OCI-LY7 (cell line): ENCODE measurements around the gene CAPN14. TPM values are rescaled to one million over a fixed set of nuclear protein-coding genes. Genes with fewer than 3 reads are reported as not detected.

Source experiments
- BruUV-seq: library from RNA; stranded (reverse); fragments of 400-500 nt; replicated peaks from 2 replicates; lab custom pipeline; 2021; lab: Mats Ljungman, UMichigan
- CTCF ChIA-PET: fragments of 300-600 bp; sonication (Branson Sonifier 250); formaldehyde crosslinking; loops from one replicate; lab custom pipeline; 2022; ENCODE audit warnings: antibody characterized with exemption; ENCODE audit not compliant: unreplicated experiment; lab: Charles Lee
- POLR2A ChIA-PET: fragments of 300-600 bp; sonication (Branson Sonifier 250); formaldehyde crosslinking; loops from one replicate; lab custom pipeline; 2022; ENCODE audit warnings: antibody characterized with exemption; lab: Charles Lee
- DNase-seq: peaks from one replicate; pipeline ENCODE4 v3.0.0-alpha.2; 2015; ENCODE audit warnings: low spot score
- H2AFZ ChIP-seq: fragments of 200-600 bp; sonication (generic), shearing (Covaris generic); 2 replicates; pipeline ENCODE4 v1.6.1; 2014; ENCODE audit warnings: mild to moderate bottlenecking, antibody characterized with exemption, low read length, moderate library complexity
- H3K27ac ChIP-seq: fragments of 200-600 bp; sonication (generic); 2 replicates; pipeline ENCODE4 v1.5.1; 2014; ENCODE audit warnings: mixed run types, low read depth, mild to moderate bottlenecking, moderate library complexity, low read length, inconsistent platforms; ENCODE audit not compliant: poor library complexity, severe bottlenecking
- H3K36me3 ChIP-seq: fragments of 200-600 bp; sonication (generic); 2 replicates; pipeline ENCODE4 v1.6.1; 2014; ENCODE audit warnings: mild to moderate bottlenecking, antibody characterized with exemption, low read length, moderate library complexity, mixed read lengths; ENCODE audit not compliant: insufficient read depth
- H3K4me1 ChIP-seq: fragments of 200-600 bp; sonication (generic); 2 replicates; pipeline ENCODE4 v1.5.1; 2014; ENCODE audit warnings: mild to moderate bottlenecking, low read length; ENCODE audit not compliant: insufficient read depth, poor library complexity, severe bottlenecking
- H3K4me2 ChIP-seq: fragments of 200-600 bp; sonication (generic); 2 replicates; pipeline ENCODE4 v1.6.1; 2014; ENCODE audit warnings: mild to moderate bottlenecking, low read length
- H3K4me3 ChIP-seq: fragments of 200-600 bp; sonication (generic); 2 replicates; pipeline ENCODE4 v1.5.1; 2014; ENCODE audit warnings: mild to moderate bottlenecking, low read depth, low read length; ENCODE audit not compliant: poor library complexity, severe bottlenecking
- H3K79me2 ChIP-seq: fragments of 200-600 bp; sonication (generic); 2 replicates; pipeline ENCODE4 v1.6.1; 2016; ENCODE audit warnings: low read depth, mild to moderate bottlenecking, low read length, moderate library complexity, mixed read lengths; ENCODE audit not compliant: insufficient read depth
- H3K9me2 ChIP-seq: fragments of 200-600 bp; sonication (generic); 2 replicates; pipeline ENCODE4 v1.6.1; 2016; ENCODE audit warnings: mild to moderate bottlenecking, low read length, mixed read lengths; ENCODE audit not compliant: insufficient read depth
- H3K9me3 ChIP-seq: fragments of 200-600 bp; sonication (generic); 2 replicates; pipeline ENCODE4 v1.6.1; 2014; ENCODE audit warnings: mild to moderate bottlenecking, mixed run types, low read length, mixed read lengths
- H4K20me1 ChIP-seq: fragments of 200-600 bp; sonication (generic); 2 replicates; pipeline ENCODE4 v1.6.1; 2014; ENCODE audit warnings: mild to moderate bottlenecking, antibody characterized with exemption, low read length, moderate library complexity, mixed read lengths; ENCODE audit not compliant: insufficient read depth
- EZH2phosphoT487 ChIP-seq: fragments of 200-600 bp; sonication (generic); IDR thresholded peaks from 2 replicates; pipeline ENCODE4 v1.6.1; 2018; ENCODE audit warnings: low read depth, borderline replicate concordance, mild to moderate bottlenecking, mixed run types, antibody characterized with exemption, low read length, moderate library complexity, mixed read lengths
- intact Hi-C: fragments of 100-400 bp; cut with micrococcal nuclease; formaldehyde crosslinking; loops from one replicate; pipeline ENCODE4 v1.10.0; 2022; ENCODE audit not compliant: unreplicated experiment
- total RNA-seq, 2 experiments: library from RNA; depleted of rRNA in 1 of 2; stranded (reverse); fragments of >200 nt in 1 of 2; shearing (Covaris generic) in 1 of 2; gene quantifications; 2 replicates each; pipeline ENCODE4 v1.2.3, GENCODE V29; 2014 to 2022
- TF ChIP-seq, protein P1 (sequence below): fragments of 200-600 bp; sonication (generic); conservative IDR thresholded peaks from 2 replicates; pipeline ENCODE4 v1.5.1; 2014; ENCODE audit warnings: mild to moderate bottlenecking, antibody characterized with exemption, low read length, moderate library complexity, mixed read lengths

CAPN14 gene
- total RNA-seq, 2 experiments from 2014 or later, result 1.4 to 4.0 TPM

DNA sequence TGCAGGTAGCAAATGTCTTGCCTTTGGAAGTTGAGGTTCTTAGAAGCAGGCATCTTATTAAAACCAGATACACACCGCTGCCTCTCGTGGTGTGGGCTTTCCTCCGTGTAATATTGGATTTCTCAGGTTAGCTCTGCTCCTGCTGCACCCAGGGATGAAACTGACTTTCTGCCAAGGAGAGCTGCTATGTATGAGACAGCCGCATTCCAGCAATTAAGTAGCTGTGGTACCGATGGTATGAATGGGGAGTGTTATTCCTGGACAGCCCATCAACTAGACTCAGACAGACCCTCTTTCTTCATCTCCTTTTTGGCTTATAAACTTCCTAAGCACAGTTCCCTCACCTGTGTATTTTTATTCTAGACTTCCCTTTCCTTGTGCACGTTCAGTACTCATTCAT is 9.8 kb upstream of the CAPN14 start:
- Histone ChIP-seq H3K9me2 (no peaks in the 10 kb centered on the region), H3K4me1 (peaks cover 45% of the 10 kb centered on the region), H3K36me3 (no peaks in the 10 kb centered on the region), H4K20me1 (no peaks in the 10 kb centered on the region), H3K27ac (no peak overlapping the region), H2AFZ (no peak overlapping the region; the same call in 1 of the 2 replicates), H3K4me2 (no peak overlapping the region), H3K4me3 (no peak overlapping the region), H3K79me2 (no peaks in the 10 kb centered on the region), H3K9me3 (no peaks in the 10 kb centered on the region)
- CTCF ChIA-PET, result interaction anchor here (1.7 kb wide), 1 partner anchor 28 kb away, joined by 3 read pairs; no protein-coding TSS in a partner anchor
- BruUV-seq, result no TSS peak
- intact Hi-C loops, result no loop called here
- DNase-seq, result no peak
- no peak for TF ChIP-seq EZH2phosphoT487
- TF ChIP-seq, protein P1, sequence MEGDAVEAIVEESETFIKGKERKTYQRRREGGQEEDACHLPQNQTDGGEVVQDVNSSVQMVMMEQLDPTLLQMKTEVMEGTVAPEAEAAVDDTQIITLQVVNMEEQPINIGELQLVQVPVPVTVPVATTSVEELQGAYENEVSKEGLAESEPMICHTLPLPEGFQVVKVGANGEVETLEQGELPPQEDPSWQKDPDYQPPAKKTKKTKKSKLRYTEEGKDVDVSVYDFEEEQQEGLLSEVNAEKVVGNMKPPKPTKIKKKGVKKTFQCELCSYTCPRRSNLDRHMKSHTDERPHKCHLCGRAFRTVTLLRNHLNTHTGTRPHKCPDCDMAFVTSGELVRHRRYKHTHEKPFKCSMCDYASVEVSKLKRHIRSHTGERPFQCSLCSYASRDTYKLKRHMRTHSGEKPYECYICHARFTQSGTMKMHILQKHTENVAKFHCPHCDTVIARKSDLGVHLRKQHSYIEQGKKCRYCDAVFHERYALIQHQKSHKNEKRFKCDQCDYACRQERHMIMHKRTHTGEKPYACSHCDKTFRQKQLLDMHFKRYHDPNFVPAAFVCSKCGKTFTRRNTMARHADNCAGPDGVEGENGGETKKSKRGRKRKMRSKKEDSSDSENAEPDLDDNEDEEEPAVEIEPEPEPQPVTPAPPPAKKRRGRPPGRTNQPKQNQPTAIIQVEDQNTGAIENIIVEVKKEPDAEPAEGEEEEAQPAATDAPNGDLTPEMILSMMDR, result no peak
- POLR2A ChIA-PET, result interaction anchor here (1.3 kb wide), 1 partner anchor 29 kb away, joined by 6 read pairs; no protein-coding TSS in a partner anchor

DNA sequence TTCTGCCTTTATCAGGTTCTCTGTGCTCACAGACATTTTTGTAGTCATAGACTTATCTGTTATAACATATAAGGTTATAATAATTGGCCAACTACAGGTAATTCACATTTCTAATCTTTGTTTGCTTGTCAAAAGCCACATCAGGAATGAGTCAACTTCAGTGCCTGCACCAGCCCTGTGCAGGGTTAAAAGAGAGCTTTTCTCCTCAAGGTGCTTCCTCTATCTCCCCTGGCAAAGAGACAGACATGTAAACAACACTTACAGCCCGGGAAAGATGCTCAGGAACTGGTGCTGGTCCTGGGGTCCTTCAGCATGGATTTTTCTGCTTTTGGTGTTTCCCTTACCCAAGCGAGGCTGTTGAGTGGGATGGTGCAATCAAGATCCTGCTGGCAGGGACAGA is 9.0 kb upstream of the CAPN14 start:
- BruUV-seq, result no TSS peak
- CTCF ChIA-PET, result no interaction called here

DNA sequence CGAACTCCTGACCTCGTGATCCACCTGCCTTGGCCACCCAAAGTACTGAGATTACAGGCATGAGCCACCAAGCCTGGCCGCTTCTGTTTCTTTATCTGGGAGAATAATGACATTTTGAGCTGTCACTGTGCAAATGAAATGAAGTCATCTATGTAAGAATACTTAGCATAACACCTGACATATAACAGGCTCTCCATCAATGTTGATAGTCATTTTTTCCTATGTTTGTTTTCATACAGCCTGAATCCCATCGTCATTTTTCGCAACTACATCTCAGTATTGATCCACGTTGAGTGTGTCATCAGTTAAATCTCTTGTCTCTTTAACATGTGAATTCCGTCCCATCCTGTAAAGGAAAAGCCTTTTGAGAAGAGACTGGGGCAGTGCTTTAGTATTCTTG is 6.4 kb upstream of the CAPN14 start:
- ChIA-PET POLR2A (interaction anchor here (0.6 kb wide), 1 partner anchor 9 kb away, joined by 3 read pairs; no protein-coding TSS in a partner anchor), CTCF (no interaction called here)
- no peak overlapping the region for H3K27ac ChIP-seq
- H3K9me3 ChIP-seq, result no peaks in the 10 kb centered on the region
- no peak overlapping the region for H3K4me2 ChIP-seq
- no TSS peak for BruUV-seq
- H2AFZ ChIP-seq, result no peak overlapping the region
- H3K4me3 ChIP-seq, result no peak overlapping the region
- H3K79me2 ChIP-seq, result no peaks in the 10 kb centered on the region
- H4K20me1 ChIP-seq, result no peaks in the 10 kb centered on the region
- peaks cover 54% of the 10 kb centered on the region for H3K4me1 ChIP-seq
- H3K36me3 ChIP-seq, result no peaks in the 10 kb centered on the region
- intact Hi-C loops, result no loop called here
- H3K9me2 ChIP-seq, result no peaks in the 10 kb centered on the region
- no peak for DNase-seq
- TF ChIP-seq, protein P1, result no peak
- no peak for TF ChIP-seq EZH2phosphoT487

More for the DNA sequence above, 9.0 kb upstream of the CAPN14 start:
- intact Hi-C loops, result no loop called here
- POLR2A ChIA-PET, result interaction anchor here (0.7 to 1.3 kb wide), 2 partner anchors 30 to 32 kb away, joined by 3 to 6 read pairs; no protein-coding TSS in a partner anchor
- DNase-seq, result no peak
- Histone ChIP-seq H3K79me2 (no peaks in the 10 kb centered on the region), H3K4me1 (peaks cover 50% of the 10 kb centered on the region), H3K27ac (no peak overlapping the region), H3K4me3 (no peak overlapping the region), H3K9me2 (no peaks in the 10 kb centered on the region), H2AFZ (peak overlapping the region; percentile 33; the same call in 1 of the 2 replicates), H3K4me2 (peak overlapping the region; percentile 11; the same call in 1 of the 2 replicates), H3K36me3 (no peaks in the 10 kb centered on the region), H3K9me3 (no peaks in the 10 kb centered on the region), H4K20me1 (no peaks in the 10 kb centered on the region)
- TF ChIP-seq, protein P1, result no peak
- no peak for TF ChIP-seq EZH2phosphoT487
